Measurements from ENCODE around the gene H6PD.

- TF ChIP-seq CTCF (IDR thresholded peaks at IDR 0.05 in 4 of 5, conservative IDR thresholded peaks at IDR 0.05 in 1 of 5) (no peak), POLR2A (IDR thresholded peaks at IDR 0.05) (no peak)
Observed at GRCh38 chr1:9218917-9219316, 15.7 kb upstream of the H6PD start.

All from gastrocnemius medialis (tissue), 4 donors.